K562 (cell line): ENCODE data around the gene LGR6. TPM values are rescaled to one million over a fixed set of nuclear protein-coding genes. Genes with fewer than 3 reads are reported as not detected.

ENCODE experiments used
- CC2D1A ChIP-seq: fragments of 450-650 bp; IDR thresholded peaks from 2 replicates; pipeline ENCODE4 v1.6.1; 2017; ENCODE audit warnings: mild to moderate bottlenecking
- CCAR2 ChIP-seq: fragments of 200-400 bp; formaldehyde crosslinking; IDR thresholded peaks from 2 replicates; pipeline ENCODE4 v1.6.1; 2017; ENCODE audit warnings: mild to moderate bottlenecking, low read depth, low read length
- ETV5 ChIP-seq: sonication (generic); formaldehyde crosslinking; IDR thresholded peaks from 2 replicates; pipeline ENCODE4 v1.4.0; 2020; ENCODE audit warnings: low read depth, mild to moderate bottlenecking, missing genetic modification reagents
- MIER1 ChIP-seq: fragments of 450-650 bp; IDR thresholded peaks from 2 replicates; pipeline ENCODE4 v1.6.1; 2016; ENCODE audit warnings: antibody characterized with exemption, mild to moderate bottlenecking, low read depth
- NFIC ChIP-seq: fragments of 450-650 bp; IDR thresholded peaks from 2 replicates; pipeline ENCODE4 v1.6.1; 2017; ENCODE audit warnings: mild to moderate bottlenecking, inconsistent platforms
- POLR2G ChIP-seq: fragments of 200-400 bp; formaldehyde crosslinking; IDR thresholded peaks from 2 replicates; pipeline ENCODE4 v1.6.1; 2017; ENCODE audit warnings: low read depth, mild to moderate bottlenecking, antibody characterized with exemption, low read length, moderate library complexity
- PYGO2 ChIP-seq: fragments of 450-650 bp; IDR thresholded peaks from 2 replicates; pipeline ENCODE4 v1.6.1; 2016; ENCODE audit warnings: mild to moderate bottlenecking, missing genetic modification characterization, moderate library complexity, missing compliant biosample characterization
- RB1 ChIP-seq: fragments of 450-650 bp; IDR thresholded peaks from 2 replicates; pipeline ENCODE4 v1.6.1; 2017; ENCODE audit warnings: low read depth, mild to moderate bottlenecking
- ZFX ChIP-seq: sonication (generic); formaldehyde crosslinking; IDR thresholded peaks from 2 replicates; pipeline ENCODE4 v1.8.0; 2022; ENCODE audit warnings: mild to moderate bottlenecking, missing genetic modification reagents, moderate library complexity
- ZKSCAN1 ChIP-seq: fragments of 150-350 bp; IDR thresholded peaks from 2 replicates; pipeline ENCODE4 v1.6.1; 2016; ENCODE audit warnings: low read depth, low read length
- ZNF551 ChIP-seq: fragments of 250-450 bp; sonication (Bioruptor Pico); IDR thresholded peaks from 2 replicates; pipeline ENCODE4 v1.5.0; 2021; ENCODE audit warnings: mild to moderate bottlenecking, moderate library complexity
- polyA plus RNA-seq, 8 experiments: library from polyadenylated mRNA; depleted of rRNA in 4 of 8; stranded (reverse) in 5 of 8; unstranded in 3 of 8; fragments of >200 nt; fragmentation: Nextera tagmentation in 2 of 8; fragmentation: Illumina TruSeq in 1 of 8; extraction: Ambion mirVana in 2 of 8; extraction: Trizol in 1 of 8; gene quantifications; 2 replicates each; pipeline versions ENCODE4 v1.2.1 to v1.2.3, GENCODE V29; 2011 to 2014; ENCODE audit warnings: inconsistent platforms in 1 of 8, missing spikeins in 1 of 8
- total RNA-seq, 7 experiments: library from RNA; depleted of rRNA in 6 of 7; stranded (reverse); fragments of >200 nt in 6 of 7; fragmentation: Illumina TruSeq in 2 of 7; extraction: Trizol in 2 of 7; gene quantifications; 2 replicates each; pipeline versions ENCODE4 v1.2.1 to v1.2.3, GENCODE V29; 2011 to 2021; ENCODE audit warnings: low replicate concordance in 1 of 7
- TF ChIP-seq, protein P1 (sequence below): fragments of 200-800 bp; sonication (Bioruptor generic); IDR thresholded peaks from 2 replicates; pipeline ENCODE4 v1.6.1; 2016; ENCODE audit warnings: missing genetic modification characterization, missing compliant biosample characterization
- TF ChIP-seq, protein P2 (sequence below): fragments of 450-650 bp; IDR thresholded peaks from 2 replicates; pipeline ENCODE4 v1.6.1; 2016; ENCODE audit warnings: mild to moderate bottlenecking
- TF ChIP-seq, protein P3 (sequence below): IDR thresholded peaks from 2 replicates; pipeline ENCODE4 v1.6.1; 2016; ENCODE audit warnings: missing genetic modification characterization, missing compliant biosample characterization
- TF ChIP-seq, protein P4 (sequence below), 2 experiments: IDR thresholded peaks; 2 replicates each; pipeline ENCODE4 v1.6.1; 2012; ENCODE audit warnings: improper control_type of control experiment in 2 of 2, low read depth in 2 of 2, low read length in 2 of 2, borderline replicate concordance in 1 of 2

Gene LGR6
- total and polyA plus RNA-seq, 9 of the 15 experiments (the other 6 are each of a cell fraction or from before 2014, with no cell fraction given): 0.01 to 0.54 (median 0.17) TPM; not detected in 1

DNA sequence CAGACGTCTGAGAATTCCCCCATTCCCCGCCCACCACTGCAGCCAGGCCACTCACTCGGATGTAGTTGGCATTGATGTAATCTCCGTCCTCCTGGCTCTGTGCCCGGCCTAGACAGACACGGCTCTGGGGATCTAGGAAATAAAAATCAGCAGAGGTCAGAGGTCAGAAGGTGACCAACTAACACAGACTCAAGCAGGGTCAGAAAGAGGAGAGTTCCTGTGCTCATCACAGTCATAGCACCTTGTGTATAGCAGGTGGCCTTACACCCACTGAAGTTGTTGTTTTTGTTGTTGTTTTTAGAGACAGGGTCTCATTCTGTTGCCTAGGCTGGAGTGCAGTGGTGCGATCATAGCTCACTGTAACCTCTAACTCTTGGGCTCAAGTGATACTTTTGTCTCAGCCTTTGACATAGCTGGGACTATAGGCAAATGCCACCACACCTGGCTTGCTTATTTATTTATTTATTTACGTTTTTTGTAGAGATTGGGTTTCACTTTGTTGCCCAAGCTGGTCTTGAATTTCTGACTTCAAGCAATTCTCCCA is 38.0 kb upstream of the LGR6 start (continued):
- TF ChIP-seq ZFX (CRISPR knock-in tag) (peak; percentile 25; the same call in 1 of the 2 replicates), MIER1 (no peak), ZKSCAN1 (no peak), CCAR2 (no peak), PYGO2 (tag) (no peak), ETV5 (peak; percentile 55; the same call in 1 of the 2 replicates), POLR2G (0 out of 2 replicates have a peak, but pooled peaks have one; percentile 15), NFIC (peak; percentile 80), RB1 (no peak), ZNF551 (CRISPR knock-in tag) (no peak), CC2D1A (no peak)
- TF ChIP-seq, protein P1, sequence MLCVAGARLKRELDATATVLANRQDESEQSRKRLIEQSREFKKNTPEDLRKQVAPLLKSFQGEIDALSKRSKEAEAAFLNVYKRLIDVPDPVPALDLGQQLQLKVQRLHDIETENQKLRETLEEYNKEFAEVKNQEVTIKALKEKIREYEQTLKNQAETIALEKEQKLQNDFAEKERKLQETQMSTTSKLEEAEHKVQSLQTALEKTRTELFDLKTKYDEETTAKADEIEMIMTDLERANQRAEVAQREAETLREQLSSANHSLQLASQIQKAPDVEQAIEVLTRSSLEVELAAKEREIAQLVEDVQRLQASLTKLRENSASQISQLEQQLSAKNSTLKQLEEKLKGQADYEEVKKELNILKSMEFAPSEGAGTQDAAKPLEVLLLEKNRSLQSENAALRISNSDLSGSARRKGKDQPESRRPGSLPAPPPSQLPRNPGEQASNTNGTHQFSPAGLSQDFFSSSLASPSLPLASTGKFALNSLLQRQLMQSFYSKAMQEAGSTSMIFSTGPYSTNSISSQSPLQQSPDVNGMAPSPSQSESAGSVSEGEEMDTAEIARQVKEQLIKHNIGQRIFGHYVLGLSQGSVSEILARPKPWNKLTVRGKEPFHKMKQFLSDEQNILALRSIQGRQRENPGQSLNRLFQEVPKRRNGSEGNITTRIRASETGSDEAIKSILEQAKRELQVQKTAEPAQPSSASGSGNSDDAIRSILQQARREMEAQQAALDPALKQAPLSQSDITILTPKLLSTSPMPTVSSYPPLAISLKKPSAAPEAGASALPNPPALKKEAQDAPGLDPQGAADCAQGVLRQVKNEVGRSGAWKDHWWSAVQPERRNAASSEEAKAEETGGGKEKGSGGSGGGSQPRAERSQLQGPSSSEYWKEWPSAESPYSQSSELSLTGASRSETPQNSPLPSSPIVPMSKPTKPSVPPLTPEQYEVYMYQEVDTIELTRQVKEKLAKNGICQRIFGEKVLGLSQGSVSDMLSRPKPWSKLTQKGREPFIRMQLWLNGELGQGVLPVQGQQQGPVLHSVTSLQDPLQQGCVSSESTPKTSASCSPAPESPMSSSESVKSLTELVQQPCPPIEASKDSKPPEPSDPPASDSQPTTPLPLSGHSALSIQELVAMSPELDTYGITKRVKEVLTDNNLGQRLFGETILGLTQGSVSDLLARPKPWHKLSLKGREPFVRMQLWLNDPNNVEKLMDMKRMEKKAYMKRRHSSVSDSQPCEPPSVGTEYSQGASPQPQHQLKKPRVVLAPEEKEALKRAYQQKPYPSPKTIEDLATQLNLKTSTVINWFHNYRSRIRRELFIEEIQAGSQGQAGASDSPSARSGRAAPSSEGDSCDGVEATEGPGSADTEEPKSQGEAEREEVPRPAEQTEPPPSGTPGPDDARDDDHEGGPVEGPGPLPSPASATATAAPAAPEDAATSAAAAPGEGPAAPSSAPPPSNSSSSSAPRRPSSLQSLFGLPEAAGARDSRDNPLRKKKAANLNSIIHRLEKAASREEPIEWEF (CRISPR knock-in tag): 0 out of 2 replicates have a peak, but pooled peaks have one; percentile 37
- TF ChIP-seq, protein P2, sequence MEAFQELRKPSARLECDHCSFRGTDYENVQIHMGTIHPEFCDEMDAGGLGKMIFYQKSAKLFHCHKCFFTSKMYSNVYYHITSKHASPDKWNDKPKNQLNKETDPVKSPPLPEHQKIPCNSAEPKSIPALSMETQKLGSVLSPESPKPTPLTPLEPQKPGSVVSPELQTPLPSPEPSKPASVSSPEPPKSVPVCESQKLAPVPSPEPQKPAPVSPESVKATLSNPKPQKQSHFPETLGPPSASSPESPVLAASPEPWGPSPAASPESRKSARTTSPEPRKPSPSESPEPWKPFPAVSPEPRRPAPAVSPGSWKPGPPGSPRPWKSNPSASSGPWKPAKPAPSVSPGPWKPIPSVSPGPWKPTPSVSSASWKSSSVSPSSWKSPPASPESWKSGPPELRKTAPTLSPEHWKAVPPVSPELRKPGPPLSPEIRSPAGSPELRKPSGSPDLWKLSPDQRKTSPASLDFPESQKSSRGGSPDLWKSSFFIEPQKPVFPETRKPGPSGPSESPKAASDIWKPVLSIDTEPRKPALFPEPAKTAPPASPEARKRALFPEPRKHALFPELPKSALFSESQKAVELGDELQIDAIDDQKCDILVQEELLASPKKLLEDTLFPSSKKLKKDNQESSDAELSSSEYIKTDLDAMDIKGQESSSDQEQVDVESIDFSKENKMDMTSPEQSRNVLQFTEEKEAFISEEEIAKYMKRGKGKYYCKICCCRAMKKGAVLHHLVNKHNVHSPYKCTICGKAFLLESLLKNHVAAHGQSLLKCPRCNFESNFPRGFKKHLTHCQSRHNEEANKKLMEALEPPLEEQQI: no peak
- TF ChIP-seq, protein P3, sequence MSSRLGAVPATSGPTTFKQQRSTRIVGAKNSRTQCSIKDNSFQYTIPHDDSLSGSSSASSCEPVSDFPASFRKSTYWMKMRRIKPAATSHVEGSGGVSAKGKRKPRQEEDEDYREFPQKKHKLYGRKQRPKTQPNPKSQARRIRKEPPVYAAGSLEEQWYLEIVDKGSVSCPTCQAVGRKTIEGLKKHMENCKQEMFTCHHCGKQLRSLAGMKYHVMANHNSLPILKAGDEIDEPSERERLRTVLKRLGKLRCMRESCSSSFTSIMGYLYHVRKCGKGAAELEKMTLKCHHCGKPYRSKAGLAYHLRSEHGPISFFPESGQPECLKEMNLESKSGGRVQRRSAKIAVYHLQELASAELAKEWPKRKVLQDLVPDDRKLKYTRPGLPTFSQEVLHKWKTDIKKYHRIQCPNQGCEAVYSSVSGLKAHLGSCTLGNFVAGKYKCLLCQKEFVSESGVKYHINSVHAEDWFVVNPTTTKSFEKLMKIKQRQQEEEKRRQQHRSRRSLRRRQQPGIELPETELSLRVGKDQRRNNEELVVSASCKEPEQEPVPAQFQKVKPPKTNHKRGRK (tag): no peak
- TF ChIP-seq, protein P4, sequence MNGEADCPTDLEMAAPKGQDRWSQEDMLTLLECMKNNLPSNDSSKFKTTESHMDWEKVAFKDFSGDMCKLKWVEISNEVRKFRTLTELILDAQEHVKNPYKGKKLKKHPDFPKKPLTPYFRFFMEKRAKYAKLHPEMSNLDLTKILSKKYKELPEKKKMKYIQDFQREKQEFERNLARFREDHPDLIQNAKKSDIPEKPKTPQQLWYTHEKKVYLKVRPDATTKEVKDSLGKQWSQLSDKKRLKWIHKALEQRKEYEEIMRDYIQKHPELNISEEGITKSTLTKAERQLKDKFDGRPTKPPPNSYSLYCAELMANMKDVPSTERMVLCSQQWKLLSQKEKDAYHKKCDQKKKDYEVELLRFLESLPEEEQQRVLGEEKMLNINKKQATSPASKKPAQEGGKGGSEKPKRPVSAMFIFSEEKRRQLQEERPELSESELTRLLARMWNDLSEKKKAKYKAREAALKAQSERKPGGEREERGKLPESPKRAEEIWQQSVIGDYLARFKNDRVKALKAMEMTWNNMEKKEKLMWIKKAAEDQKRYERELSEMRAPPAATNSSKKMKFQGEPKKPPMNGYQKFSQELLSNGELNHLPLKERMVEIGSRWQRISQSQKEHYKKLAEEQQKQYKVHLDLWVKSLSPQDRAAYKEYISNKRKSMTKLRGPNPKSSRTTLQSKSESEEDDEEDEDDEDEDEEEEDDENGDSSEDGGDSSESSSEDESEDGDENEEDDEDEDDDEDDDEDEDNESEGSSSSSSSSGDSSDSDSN (IDR thresholded peaks at IDR 0.05; ENCODE audit: borderline replicate concordance in 1 of 2, low read depth in 2 of 2, low read length in 2 of 2): no peak
